Activated CD4-positive, alpha-beta T cell treated with anti-CD3 and anti-CD28 coated beads for 48 hours (primary cell): ENCODE data around the gene KANTR.
"Not testable (repeated sequence)": the region's sequence is repeated elsewhere in the genome, so short reads cannot be mapped to it uniquely, and the experiment has no call there.

Experiments
- DNase-seq: peaks from one replicate; pipeline ENCODE4 v3.0.0-alpha.2; 2020

The KANTR gene

GRCh38 chrX:53133400-53133799 is 39.5 kb downstream of the KANTR start:
- no peak for DNase-seq

GRCh38 chrX:53135581-53135980 is 41.6 kb downstream of the KANTR start:
- DNase-seq = no peak

- no peak for DNase-seq
These were observed 59.6 kb downstream of the KANTR start for GRCh38 chrX:53153581-53153980.

- DNase-seq = no peak
These were observed 61.7 kb downstream of the KANTR start for GRCh38 chrX:53155512-53156206.

GRCh38 chrX:53156207-53156596 is 62.3 kb downstream of the KANTR start:
- no peak for DNase-seq

GRCh38 chrX:53159184-53159583 is 65.2 kb downstream of the KANTR start:
- DNase-seq = no peak

GRCh38 chrX:53160297-53160983 is 66.5 kb downstream of the KANTR start:
- DNase-seq = no peak

- DNase-seq = no peak
These were observed 69.5 kb downstream of the KANTR start for GRCh38 chrX:53163436-53163835.

- not testable (repeated sequence) for DNase-seq
These were observed 70.6 kb downstream of the KANTR start for GRCh38 chrX:53164566-53164965.

GRCh38 chrX:53166103-53166502 is 72.2 kb downstream of the KANTR start:
- DNase-seq = no peak

- DNase-seq = no peak
These were observed 77.4 kb downstream of the KANTR start for GRCh38 chrX:53171356-53171755.
